CD4-positive, alpha-beta T cell treated with Interferon gamma for 1 hour (primary cell): ENCODE measurements around the gene SERPINA10.
"Not testable (repeated sequence)": the region's sequence is repeated elsewhere in the genome, so short reads cannot be mapped to it uniquely, and the experiment has no call there.

ENCODE experiments used
- DNase-seq: peaks from one replicate; pipeline ENCODE4 v3.0.0-alpha.2; 2020

Gene SERPINA10

GRCh38 chr14:94282991-94283723 lies 9.9 kb downstream of the SERPINA10 start:
- DNase-seq = no peak

- DNase-seq = no peak
Measured at GRCh38 chr14:94278731-94279130, 14.3 kb downstream of the SERPINA10 start.

GRCh38 chr14:94276898-94277561 lies 16.0 kb downstream of the SERPINA10 start:
- DNase-seq = not testable (repeated sequence)

- DNase-seq = no peak
Measured at GRCh38 chr14:94269156-94269555, 23.9 kb downstream of the SERPINA10 start.

GRCh38 chr14:94268582-94268981 lies 24.5 kb downstream of the SERPINA10 start:
- DNase-seq = not testable (repeated sequence)

- no peak for DNase-seq
Measured at GRCh38 chr14:94267352-94267751, 25.7 kb downstream of the SERPINA10 start.

GRCh38 chr14:94264195-94264594 lies 28.9 kb downstream of the SERPINA10 start:
- DNase-seq = not testable (repeated sequence)

- no peak for DNase-seq
Measured at GRCh38 chr14:94244182-94244581, 48.9 kb downstream of the SERPINA10 start.

GRCh38 chr14:94239406-94239805 lies 53.7 kb downstream of the SERPINA10 start:
- DNase-seq = no peak

GRCh38 chr14:94237983-94238382 lies 55.1 kb downstream of the SERPINA10 start:
- no peak for DNase-seq

GRCh38 chr14:94237046-94237445 lies 56.0 kb downstream of the SERPINA10 start:
- DNase-seq = no peak
